NCI-H2107 treated with DMSO at 0.1 percent for 48 hours (cell line): ENCODE results near the gene WDR33.

Source experiments
- DNase-seq: peaks from one replicate; lab custom pipeline; 2025; ENCODE audit not compliant: unreplicated experiment; lab: John Stamatoyannopoulos, UW

The WDR33 gene

DNA sequence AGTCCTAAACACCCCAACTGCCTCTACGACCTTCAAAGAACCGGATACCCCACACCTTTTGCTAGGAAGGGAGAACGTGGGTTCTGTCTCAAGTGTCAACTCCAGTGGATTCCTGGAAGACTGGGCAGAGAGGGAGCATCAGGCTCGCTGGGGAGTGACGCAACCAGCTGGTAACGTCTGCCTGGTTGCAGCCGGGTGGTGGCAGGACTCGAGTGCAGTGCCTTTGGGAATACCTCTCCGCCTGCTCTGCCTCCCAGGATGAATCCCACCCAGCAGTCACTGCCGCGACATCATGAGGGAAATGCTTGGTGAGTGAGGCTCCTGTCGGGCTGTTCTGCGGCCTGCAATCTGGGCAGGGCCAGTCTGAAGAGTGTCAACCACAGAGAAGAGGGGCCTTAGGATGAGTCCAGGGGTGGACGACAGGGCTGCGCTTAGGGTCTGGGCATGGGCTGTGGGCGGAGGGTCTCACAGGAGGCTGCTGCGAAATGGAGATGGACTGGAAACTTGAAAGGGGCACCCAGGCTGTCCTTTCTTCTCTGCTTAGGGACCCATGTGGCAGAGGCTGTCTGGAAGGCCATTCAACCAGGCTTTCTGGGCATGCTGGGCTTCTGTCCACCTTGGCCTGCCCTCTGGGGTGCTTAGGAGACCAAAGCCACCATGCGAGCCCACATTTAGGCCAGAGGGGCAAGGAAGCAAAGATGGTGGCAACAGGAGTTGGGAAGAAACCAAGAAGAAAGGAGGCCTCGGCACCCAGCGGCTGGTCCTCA is 152.1 kb downstream of the WDR33 start:
- no peak for DNase-seq

GRCh38 chr2:127658146-127658545 is 152.8 kb downstream of the WDR33 start:
- DNase-seq: no peak

DNA sequence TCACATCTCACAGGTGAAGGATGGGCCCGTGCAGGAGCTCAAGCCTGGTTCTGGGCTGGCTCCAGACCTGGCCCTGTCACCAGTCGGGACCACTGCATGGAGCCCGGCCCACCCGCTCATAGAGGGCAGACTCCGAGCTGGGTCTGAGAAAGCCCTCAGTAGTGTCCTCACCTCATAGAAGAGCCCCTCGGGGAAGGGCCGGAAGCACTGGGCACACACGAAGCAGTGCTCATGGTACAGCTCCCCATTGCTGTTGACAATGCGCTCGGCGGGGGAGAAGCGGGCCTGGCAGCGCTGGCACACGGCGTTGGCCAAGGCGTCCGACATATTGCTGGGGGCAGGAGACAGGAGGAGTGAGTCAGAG is 153.8 kb downstream of the WDR33 start:
- no peak for DNase-seq

DNA sequence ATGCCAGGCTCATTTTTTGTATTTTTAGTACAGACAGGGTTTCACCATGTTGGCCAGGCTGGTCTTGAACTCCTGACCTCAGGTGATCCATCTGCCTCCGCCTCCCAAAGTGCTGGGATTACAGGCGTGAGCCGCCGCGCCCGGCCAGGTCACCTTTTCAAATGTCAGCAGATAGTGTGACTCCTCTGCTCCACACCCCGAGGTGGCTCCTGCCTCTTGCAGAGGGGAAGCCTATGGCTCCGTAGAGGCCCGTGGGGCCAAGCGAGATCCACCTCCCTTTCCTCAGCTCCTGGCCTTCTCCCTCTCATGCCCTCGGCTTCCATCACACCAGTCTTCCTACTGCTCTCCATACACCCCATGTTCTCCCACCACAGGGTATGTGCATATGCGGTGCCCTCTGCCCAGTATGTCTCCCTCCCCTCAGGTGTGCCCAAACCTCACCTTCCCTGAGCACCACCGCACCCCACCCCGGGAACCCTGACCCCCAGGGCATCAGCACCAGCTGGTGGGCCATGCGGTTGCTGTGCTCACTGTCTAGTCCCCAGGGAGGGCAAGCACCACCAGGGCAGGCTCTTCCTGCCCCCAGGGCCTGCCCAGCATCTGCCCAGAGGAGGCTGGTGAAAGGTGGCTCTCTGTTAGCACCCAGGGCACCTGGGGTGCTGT is 154.3 kb downstream of the WDR33 start:
- no peak for DNase-seq

- DNase-seq: no peak
Measured at GRCh38 chr2:127655209-127656073, 155.5 kb downstream of the WDR33 start.

DNA sequence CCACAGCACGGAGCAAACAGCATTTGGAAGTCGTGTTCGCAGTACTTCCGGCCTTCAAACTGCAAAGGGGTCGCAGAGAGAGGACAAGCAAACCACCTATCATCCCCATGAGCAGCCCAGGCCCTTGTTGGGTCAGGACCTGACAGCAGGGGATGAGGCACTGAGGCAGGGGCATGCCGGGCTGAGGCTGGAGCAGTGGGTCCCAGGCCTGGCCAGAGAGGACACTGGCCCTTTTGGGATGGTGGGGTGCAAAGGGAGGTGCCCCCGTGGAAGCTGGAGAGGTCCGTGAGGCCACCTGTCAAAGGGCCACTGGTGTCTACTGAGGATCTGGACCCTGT is 156.2 kb downstream of the WDR33 start:
- DNase-seq: no peak

GRCh38 chr2:127654084-127654837 is 156.7 kb downstream of the WDR33 start:
- DNase-seq: no peak

DNA sequence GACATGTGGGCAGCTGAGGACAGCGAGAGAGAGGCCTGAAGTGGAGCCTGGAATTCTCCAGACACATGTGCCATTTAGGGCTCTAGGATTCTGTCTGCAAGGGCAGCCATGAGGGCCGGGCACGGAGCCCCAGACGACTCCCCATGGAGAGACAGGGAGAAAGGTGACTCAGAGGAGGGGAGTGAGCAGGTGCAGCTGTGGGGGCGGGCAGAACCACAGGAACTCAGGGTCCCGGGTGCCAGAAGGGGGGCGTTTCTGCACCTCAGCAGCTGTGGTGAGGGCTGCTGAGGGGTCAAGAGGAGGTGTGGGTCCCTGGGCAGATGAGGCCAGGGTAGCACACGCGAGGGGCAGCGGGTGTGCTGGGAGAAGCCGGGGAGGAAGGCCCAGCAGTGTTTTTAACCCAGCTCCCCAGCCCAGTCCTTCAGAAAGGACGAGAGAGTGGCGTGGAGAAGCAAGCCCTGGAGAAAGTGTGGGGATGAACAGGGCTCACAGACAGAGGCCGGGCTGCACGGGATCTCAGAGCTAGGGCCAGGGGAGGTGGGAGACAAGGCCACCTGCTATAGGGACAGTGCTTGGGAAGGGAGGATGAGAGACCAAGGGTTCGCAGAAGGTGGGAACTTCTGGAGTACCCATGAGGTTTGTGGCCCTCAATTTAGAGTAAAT is 157.4 kb downstream of the WDR33 start:
- no peak for DNase-seq

GRCh38 chr2:127652786-127653357 is 158.1 kb downstream of the WDR33 start:
- no peak for DNase-seq

- no peak for DNase-seq
Measured at GRCh38 chr2:127651971-127652550, 158.9 kb downstream of the WDR33 start.

GRCh38 chr2:127651381-127651809 is 159.6 kb downstream of the WDR33 start:
- DNase-seq: no peak
